ENCODE results near the gene TBC1D5.
"Not testable (repeated sequence)": the region's sequence is repeated elsewhere in the genome, so short reads cannot be mapped to it uniquely, and the experiment has no call there.

The TBC1D5 gene

DNA sequence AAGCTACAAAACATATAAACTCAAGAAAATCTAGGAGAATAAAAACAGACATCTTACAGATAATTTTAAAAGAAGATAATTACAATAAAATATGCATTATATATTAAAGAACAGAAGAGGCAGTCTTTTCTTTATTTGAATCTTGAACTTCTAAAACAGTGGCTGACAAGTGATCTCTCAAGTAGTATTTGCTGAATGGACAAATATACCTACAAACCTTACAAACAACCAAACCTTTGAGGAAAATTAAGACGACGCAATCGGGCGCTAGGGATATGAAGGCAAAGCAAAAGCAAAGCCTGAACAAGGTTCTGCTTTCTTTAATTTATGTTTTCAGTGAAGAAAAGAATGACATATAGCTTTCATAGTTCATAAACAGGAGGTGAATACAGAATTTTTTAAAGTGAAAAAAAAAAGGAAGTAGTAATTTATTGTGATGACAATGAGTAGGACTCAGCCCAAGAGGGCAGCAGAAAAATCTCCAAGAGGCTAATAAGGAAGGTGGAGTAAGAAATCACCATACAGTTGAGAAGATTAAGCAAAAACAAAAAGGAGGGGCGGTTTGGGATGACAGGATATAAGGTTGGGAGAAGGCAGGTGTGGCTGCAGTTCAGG, 347.8 kb downstream of the TBC1D5 start:
- DNase-seq, result no peak

DNA sequence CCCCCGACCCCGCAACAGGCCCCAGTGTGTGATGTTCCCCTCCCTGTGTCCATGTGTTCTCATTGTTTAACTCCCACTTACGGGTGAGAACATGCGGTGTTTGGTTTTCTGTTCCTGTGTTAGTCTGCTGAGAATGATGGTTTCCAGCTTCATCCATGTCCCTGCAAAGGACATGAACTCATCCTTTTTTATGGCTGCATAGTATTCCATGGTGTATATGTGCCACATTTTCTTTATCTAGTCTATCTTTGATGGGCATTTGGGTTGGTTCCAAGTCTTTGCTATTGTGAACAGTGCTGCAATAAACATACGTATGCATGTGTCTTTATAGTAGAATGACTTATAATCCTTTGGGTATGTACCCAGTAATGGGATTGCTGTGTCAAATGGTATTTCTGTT, 349.9 kb downstream of the TBC1D5 start:
- DNase-seq, result not testable (repeated sequence)

DNA sequence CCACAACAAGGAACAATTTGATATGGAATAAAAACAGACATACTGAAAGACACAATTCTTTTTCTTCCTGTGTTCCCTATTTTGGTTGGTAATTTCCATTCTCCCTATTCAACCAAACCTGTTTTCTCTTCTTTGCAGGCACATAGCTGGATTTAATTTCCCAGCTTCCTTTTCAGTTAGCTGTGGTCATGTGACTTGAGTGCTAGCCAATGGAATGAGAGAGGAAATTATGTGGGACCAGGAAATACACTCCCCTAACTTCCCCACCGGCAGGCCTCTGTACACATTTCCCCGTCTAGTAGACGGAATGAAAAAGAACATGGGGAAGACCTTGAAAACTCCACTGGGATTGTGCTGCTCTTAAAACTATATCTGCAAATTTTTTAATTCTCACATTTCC, 351.6 kb downstream of the TBC1D5 start:
- DNase-seq, result no peak

DNA sequence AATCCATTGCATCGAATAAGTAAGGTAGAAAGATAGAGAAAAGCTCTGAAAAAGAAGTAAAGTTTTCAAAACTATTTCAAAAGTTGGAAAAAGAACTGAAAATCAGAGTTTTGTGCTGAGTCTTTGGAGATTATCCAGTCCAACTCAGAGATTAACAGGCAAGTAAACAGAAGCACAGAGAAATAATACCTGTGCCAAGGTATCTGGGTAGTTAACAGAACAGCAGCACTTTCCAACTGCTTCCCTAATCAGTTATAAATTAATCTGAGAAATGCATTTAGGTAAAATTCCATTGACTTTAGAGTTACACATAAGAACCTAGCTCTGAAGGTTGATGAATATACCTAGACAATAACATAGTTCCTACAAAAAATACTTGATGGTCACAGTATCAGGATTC, 355.3 kb downstream of the TBC1D5 start:
- DNase-seq, result no peak

DNA sequence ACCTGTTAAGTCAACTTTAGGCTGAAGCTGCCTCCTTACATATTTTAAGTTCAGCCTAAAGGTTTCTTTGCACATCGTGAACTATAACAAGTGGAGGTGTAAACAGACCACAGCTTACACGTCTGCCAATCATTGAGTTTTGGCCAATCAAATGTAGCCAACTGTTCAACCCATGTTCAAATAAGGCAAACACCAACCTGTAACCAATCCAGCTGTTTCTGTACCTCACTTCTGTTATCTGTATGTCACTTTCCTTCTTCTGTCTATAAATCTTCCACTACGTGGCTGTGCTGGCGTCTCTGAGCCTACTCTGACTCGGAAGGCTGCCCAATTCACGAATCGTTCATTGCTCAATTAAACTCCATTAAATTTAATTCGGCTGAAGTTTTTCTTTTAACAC, 356.0 kb downstream of the TBC1D5 start:
- DNase-seq, result no peak

DNA sequence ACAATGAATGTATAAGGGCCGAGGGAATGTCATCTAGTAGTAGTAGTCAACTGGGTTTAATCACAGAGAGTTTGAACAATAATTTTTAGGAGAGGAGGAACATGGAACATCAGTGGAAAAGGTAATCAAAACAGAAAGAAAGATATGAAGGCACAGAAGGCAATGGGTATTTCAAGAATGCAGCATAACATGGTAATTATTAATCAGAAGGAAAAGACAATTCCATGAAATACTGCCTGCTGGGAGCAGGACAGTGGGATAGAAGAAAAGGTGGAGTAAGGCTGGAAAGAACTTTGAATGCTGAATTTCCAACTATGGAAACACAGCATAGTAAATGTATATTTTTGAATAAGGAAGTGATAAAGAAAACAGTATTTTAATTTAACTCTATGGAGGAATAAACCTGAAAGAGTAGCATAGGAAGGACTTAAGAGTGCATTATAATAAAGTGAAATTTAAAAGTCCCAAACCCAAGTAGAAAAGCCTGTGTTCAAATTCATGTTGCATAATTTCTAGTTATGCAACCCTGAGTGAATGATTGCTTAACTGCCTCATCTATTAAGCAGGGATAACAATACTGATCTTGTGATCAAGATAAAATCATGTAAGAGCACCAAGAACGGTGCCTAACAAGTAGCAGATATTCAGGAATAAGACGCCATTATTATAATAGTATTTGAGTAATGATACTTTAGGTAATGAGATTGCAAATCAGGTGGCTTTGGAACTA, 357.7 kb downstream of the TBC1D5 start:
- DNase-seq, result no peak

DNA sequence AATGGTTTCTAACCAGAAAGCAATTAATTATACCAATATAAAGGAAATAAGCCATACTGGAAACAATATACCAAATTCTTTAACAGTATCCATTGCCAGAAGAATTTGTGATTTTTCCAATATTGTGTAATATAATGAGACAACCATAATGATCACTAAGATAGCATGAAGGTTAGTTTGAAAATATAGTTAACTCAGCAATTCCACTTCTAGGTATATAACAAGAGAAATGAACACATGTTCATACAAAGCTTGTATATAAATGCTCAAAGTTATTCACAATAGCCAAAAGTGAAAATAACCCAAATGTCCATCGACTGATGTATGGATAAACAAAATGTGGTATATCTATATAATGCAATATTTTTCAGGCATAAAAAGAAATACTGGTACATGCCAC, 369.1 kb downstream of the TBC1D5 start:
- no peak for DNase-seq

DNA sequence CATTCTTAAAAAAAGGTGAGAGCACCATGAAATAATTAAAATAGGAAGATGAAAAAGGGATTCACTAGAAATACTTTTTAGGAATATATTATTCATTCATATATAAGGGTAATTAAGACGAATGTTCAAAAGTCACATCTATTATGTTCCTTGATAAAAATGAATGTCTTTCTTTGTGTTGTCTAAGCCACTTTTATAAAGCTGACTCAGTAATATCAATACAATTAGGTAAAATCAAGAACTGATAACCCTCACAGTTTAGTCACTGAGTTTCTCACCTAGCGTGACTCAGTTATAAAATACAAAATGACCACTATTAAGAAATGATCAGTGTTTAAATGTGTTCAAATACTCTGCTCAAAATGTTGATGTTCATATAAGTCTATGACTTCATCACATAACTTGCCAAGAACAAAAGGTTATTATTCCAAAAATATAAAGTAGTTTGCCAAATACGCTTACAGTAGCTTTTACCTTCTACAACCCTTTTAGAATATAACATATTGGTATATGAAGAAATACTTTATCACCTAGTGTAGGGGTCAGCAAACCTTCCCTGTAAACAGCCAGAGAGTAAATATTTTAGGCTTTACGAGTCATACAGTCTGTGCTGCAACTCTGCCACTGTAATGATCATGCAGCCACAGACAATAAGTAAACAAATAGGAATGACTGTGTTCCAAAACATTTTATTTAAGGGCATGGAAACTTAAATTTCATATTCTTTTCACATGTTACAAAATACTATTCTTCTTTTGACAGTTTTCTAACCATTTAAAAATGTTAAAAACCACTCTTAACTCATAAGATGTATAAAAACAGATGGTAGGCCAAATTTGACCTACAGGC, 369.8 kb downstream of the TBC1D5 start:
- DNase-seq, result no peak

DNA sequence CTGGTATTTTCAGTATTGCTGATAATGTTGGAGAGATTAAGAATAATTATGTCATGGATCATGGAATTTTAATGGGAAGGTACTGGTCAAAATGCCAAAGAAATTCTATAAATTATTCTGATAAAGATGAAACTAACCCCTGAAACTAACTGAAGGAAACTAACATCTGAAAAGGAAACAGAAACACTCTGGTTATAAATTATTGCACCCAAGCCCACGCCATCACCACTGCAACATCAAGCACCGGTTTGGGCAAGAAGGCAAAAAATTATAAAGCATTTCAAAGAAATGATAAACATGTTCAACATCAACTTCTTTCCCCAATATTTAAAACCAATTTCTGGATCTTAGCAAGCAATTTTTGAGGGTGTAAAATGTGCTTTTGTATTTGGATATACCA, 372.5 kb downstream of the TBC1D5 start:
- no peak for DNase-seq

DNA sequence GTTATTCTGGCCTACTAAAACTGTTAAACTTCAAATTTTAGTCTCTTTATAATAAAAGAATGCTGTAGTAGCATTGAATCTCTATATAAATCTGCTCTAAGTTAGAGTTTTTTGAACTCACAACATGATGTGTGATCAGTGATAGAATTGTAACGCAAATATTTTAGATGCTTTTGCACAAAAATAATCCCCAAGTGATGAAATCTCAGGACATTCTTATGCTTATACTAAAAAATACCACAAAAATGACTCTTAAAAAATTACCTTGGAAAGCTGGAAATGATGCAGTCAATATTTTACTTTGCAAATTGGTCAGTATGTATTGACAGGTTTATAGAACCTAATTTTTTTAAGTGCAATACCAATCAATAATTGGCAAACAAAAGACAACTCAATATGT, 375.3 kb downstream of the TBC1D5 start:
- DNase-seq, result no peak

DNA sequence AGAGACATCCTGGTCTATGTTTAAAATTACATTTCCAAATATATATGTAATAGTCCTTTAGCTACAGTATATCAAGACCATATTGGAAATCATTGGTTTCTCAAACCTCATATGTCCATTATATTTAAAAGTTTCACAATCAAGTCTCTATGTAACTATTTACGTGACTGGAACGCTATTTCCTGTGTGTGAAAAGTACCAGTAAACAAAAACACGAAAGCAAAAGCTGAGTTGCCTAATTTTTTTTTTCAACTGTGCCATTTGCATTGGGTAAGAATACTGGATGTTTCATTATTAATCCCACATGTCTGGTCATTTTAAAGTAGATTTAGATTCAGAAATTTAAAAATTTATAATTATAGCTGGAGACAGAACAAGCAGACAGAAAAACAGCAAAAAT, 381.4 kb downstream of the TBC1D5 start:
- no peak for DNase-seq

DNA sequence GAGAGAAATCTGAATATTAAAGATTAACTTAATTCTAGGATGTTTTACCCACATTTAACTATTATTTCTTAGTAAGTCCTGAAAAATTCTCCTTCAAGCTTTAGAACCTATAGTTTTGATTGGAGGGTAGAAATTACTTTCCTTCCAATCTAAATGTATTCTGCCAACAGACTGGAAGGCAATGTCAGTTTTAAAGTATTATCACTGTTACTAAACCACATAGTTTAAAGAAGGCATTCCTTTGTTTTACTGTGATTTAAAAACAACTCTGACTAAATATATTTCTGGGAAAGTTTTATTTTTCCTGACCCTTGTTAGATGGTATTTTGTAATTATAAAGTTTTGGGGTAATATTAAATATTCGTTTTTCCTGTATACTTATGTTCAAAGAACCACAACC, 382.5 kb downstream of the TBC1D5 start:
- DNase-seq, result no peak

DNA sequence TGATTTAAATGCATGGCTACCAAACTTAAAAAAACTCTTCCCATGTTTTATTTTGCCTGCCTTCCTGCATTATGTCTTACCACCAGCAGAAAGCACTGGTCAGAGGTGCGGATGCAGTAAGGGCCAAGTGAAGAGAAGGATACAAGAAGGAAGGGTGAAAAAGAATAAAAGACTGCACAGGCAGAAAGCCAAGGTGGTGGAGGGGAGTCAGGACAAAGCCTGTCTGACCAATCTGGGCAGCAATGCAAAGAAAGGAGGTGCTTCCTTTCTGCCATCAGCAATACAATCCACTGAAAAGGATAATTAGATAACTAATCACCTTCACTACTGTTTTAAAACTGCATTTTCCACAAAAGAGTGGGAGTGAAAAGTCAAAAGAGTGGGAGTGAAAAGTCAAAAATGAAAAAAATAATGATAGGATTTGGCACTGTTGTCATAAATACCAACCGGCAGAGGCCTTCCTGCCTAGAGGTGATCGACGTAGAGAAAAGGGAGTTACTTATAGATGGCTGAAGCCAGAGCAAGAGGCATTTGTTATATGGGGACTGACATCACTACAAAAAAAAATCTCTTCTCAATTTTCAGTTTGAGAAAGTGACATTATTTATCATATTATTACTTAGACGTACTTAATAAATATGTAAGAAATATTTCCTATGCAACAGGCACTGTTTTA, 385.3 kb downstream of the TBC1D5 start:
- no peak for DNase-seq

DNA sequence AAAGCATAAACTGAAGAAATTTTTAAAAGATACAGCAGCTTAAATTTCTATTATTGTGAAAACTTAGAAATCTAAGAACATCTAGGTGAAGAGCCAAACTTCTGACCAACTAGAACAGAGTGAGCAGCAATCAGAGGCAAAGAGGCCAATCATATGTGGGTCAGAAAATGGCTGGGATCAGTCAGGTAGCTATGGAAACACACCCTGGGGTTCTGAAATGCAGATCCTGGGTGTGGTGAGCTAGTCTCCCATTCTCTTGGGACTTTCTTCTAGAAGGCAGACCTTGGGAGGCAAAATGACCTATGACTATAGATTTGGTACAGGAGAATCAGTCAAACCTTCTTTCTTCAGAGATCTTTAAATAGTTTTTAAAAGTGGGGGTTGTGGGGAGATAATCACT, 385.8 kb downstream of the TBC1D5 start:
- DNase-seq, result no peak

DNA sequence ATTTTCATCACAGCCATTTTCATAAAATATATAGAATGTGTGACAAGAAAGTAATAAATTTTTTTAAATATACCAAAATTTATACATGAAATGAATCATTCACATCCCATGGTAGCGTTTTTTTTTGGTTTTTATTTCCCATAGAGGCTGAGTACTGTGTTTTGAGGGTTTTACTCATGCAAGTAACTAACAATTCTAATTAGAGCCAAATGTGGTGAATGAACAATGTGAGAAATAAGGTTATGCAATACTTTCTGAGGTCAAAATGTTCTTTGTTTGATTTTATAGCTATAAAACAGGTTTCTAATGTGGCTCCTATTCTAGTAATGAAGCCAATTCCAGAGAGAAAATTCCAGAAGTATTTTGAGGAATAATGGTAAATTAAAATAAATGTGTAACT, 386.8 kb downstream of the TBC1D5 start:
- no peak for DNase-seq

DNA sequence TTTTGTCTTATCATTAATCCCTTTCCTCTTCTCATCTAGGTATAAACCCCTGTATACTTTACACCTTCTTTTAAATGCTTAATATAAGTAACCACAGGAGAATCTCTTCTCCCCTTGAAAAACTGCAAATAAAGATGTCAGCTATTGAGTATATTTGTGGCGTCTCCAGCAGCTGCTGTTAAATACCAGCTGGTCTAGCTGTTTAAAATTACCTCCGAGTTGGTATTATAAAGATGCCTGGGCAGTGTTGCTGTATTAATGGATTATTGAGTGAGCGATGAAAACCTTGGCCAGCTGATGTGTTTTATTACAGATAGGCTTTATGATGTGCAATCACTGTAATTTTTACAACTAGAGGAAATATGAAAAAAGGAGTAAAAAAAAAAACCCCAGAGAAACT, 388.1 kb downstream of the TBC1D5 start:
- no peak for DNase-seq

DNA sequence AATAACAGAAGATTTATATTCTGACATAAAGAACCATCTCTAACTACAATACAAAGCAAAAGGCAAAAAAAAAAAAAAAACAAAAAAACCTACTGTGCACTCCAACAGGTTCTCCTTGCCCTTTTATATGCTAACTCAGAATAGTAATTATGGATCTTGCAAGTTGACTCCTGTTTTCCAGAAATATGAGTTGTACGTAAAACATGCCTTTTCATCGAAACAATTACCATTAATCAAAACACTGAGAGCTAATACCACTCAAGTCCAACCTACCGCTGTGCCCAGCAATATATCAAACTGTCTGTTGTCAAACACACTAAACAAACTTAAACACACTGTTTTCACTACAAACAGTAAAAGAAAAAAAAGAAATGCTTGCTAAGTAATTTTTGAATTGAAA, 389.8 kb downstream of the TBC1D5 start:
- DNase-seq, result no peak

DNA sequence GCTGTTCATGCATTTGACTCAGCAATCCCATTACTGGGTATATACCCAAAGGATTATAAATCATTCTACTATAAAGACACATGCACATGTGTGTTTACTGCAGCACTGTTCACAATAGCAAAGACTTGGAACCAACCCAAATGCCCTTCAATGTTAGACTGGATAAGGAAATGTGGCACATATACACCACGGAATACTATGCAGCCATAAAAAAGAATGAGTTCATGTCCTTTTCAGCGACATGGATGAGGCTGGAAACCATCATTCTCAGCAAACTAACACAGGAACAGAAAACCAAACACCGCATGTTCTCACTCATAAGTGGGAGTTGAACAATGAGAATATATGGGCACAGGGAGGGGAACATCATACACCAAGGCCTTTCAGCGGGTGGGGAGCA, 391.2 kb downstream of the TBC1D5 start:
- DNase-seq, result not testable (repeated sequence)

DNA sequence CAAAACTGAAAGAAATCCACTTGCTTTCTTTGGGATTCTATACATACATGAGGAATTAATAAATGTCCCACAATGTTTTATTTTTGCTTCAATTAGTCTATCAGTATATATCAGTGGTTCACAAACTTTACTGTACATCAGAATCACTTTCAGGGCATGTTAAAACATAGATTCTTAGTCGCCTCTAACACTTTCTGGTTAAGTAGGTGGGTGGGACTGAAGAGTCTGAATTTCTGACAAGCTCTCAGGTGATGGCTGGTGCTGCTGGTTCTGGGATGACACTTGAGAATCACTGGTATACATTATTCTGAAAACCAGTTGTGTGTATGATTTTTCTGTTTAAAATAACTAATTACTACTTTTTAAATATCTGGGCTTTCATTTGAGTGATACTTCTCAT, 393.3 kb downstream of the TBC1D5 start:
- DNase-seq, result no peak

DNA sequence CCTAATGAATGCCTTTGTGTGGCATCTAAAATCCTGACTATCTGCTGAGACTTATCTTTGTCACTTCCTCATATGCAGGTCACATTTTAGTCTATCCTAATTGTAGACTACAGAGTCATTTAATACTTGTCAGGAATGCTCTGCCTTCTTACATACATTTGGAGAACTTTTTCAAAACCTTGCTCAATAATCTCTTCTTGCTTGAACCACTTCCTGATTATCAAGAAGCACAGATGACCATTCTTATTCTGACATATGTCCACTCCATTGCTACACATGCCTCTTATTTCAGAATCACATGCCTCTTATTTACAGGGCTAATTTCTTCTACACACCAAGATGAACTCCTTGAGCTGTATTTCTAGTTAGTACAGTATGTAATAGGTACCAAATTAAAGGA, 400.3 kb downstream of the TBC1D5 start:
- DNase-seq, result no peak

DNA sequence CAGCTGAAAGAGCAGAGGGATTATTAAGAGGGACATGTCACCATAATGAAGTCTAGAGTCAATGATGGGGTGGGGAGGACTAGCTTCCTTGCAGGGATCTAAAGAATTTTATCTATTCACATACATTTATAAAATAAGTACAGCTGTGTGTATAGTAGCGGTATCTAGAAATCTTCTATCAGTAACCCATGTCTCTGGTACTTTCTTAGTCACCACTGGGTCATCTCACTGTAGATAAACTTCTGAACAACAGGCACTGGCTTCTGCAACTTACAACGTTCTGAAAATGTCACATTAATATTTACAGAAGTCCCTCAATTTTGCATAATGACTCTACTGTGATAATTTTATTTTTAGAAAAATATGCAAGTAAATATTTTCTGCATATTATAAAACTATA, 401.7 kb downstream of the TBC1D5 start:
- no peak for DNase-seq

DNA sequence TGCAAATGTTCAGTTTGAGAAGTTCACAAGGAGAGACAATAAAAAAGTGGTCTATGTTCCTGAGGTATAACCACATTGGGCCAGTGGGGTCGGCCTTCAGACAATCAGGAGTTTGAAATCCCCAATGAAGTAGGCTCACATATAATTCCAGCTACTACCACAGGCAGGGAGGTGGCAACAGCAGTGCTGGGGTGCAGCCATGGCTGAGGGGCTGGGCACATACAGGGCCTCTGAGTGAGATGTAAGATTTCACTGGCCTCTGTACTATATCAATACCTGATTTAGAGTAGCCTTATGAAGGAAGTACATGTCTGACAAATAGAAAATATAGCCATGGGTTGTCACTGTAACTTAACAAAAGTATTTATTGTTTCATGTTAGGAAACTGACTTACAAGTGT, 402.2 kb downstream of the TBC1D5 start:
- no peak for DNase-seq

DNA sequence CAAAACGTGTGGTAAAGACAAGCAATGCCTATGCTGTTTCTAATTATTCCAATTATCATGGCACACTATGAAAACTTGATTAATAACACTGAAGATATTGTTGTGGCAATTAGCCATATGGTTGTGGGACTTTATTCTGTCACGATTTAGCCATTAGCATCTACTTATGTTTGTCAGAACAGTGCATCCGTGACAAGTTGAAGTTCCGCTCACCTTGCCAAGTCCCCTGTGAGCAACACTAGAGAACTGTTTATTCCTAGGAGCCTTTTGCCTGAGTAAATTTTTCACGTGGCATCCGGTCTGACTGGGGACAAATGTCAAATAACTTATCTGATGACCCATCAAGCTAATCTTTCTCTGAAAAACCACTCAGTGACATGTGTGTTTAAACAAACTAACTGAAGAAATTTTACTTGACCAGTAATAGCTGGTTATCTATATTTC, 403.3 kb downstream of the TBC1D5 start:
- DNase-seq, result no peak

DNA sequence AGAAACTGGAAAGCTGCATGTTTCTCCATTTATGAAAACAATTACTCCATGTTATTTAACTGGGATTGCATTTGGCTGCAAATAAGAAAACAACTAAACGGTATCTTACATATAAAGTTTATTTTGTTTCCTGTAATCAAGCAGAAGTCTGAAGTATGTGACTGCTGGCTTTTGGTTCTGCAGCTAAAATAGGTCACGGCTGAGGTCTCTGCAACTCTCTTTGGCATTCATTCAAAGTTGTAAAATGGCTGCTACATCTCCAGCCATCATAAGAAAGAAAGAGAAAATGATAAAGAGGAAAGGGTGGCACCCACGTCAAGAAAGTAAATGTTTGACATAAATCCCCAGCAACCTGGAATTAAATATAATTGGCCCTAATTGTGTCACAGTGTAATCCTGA, 406.1 kb downstream of the TBC1D5 start:
- no peak for DNase-seq
